Osteocyte (in vitro differentiated cells): ENCODE results near the gene AKAIN1. TPM values are rescaled to one million over a fixed set of nuclear protein-coding genes. Genes with fewer than 3 reads are reported as not detected.

Source experiments
- DNase-seq: peaks from one replicate; pipeline ENCODE4 v3.0.0; 2021; ENCODE audit warnings: mixed read lengths; ENCODE audit not compliant: unreplicated experiment; ENCODE audit errors: extremely low spot score
- H3K27ac Mint-ChIP-seq: one replicate; pipeline ENCODE4 v1.8.0; 2021; ENCODE audit warnings: mild to moderate bottlenecking, mixed read lengths; ENCODE audit not compliant: unreplicated experiment
- H3K27me3 Mint-ChIP-seq: one replicate; pipeline ENCODE4 v1.8.0; 2021; ENCODE audit warnings: mixed read lengths; ENCODE audit not compliant: unreplicated experiment
- H3K36me3 Mint-ChIP-seq: one replicate; pipeline ENCODE4 v1.8.0; 2021; ENCODE audit warnings: mixed read lengths; ENCODE audit not compliant: unreplicated experiment
- H3K4me1 Mint-ChIP-seq: one replicate; pipeline ENCODE4 v1.8.0; 2021; ENCODE audit warnings: mixed read lengths; ENCODE audit not compliant: unreplicated experiment
- H3K4me3 Mint-ChIP-seq: one replicate; pipeline ENCODE4 v1.8.0; 2021; ENCODE audit warnings: mild to moderate bottlenecking, moderate library complexity, mixed read lengths; ENCODE audit not compliant: unreplicated experiment
- H3K9me3 Mint-ChIP-seq: one replicate; pipeline ENCODE4 v1.8.0; 2021; ENCODE audit warnings: mixed read lengths; ENCODE audit not compliant: unreplicated experiment
- CTCF ChIP-seq: fragments of 200-600 bp; sonication (generic); IDR thresholded peaks from 2 replicates; pipeline ENCODE4 v1.5.0; 2021; ENCODE audit warnings: antibody characterized with exemption, mild to moderate bottlenecking, moderate library complexity
- total RNA-seq: library from RNA; stranded (reverse); gene quantifications from 2 replicates; pipeline ENCODE4 v1.2.1, GENCODE V29; 2021

Gene AKAIN1
- total RNA-seq, 1 donor from 2014 or later: not detected

GRCh38 chr18:5122272-5122671, 74.8 kb downstream of the AKAIN1 start:
- H3K9me3 Mint-ChIP-seq: peaks cover 53% of the 10 kb centered on the region
- TF ChIP-seq CTCF: no peak
- no peaks in the 10 kb centered on the region for H3K4me1 Mint-ChIP-seq

GRCh38 chr18:5110266-5110665, 86.8 kb downstream of the AKAIN1 start:
- peaks cover 19% of the 10 kb centered on the region for H3K9me3 Mint-ChIP-seq
- H3K4me3 Mint-ChIP-seq: no peak overlapping the region

More at GRCh38 chr18:5122272-5122671, 74.8 kb downstream of the AKAIN1 start:
- DNase-seq: no peak
- no peaks in the 10 kb centered on the region for H3K27me3 Mint-ChIP-seq
- no peak overlapping the region for H3K27ac Mint-ChIP-seq
- H3K36me3 Mint-ChIP-seq: no peaks in the 10 kb centered on the region
- no peak overlapping the region for H3K4me3 Mint-ChIP-seq

GRCh38 chr18:5107988-5108387, 89.1 kb downstream of the AKAIN1 start:
- H3K9me3 Mint-ChIP-seq: peaks cover 4% of the 10 kb centered on the region
- no peaks in the 10 kb centered on the region for H3K36me3 Mint-ChIP-seq
- H3K4me3 Mint-ChIP-seq: no peak overlapping the region
- no peak for DNase-seq
- H3K27ac Mint-ChIP-seq: no peak overlapping the region
- TF ChIP-seq CTCF: no peak
- H3K4me1 Mint-ChIP-seq: no peaks in the 10 kb centered on the region
- no peaks in the 10 kb centered on the region for H3K27me3 Mint-ChIP-seq

More at GRCh38 chr18:5110266-5110665, 86.8 kb downstream of the AKAIN1 start:
- DNase-seq: no peak
- H3K27me3 Mint-ChIP-seq: no peaks in the 10 kb centered on the region
- H3K4me1 Mint-ChIP-seq: no peaks in the 10 kb centered on the region
- no peak overlapping the region for H3K27ac Mint-ChIP-seq
- no peaks in the 10 kb centered on the region for H3K36me3 Mint-ChIP-seq
- no peak for TF ChIP-seq CTCF

GRCh38 chr18:5106730-5107129, 90.3 kb downstream of the AKAIN1 start:
- H3K27me3 Mint-ChIP-seq: no peaks in the 10 kb centered on the region
- H3K36me3 Mint-ChIP-seq: no peaks in the 10 kb centered on the region
- no peak for DNase-seq
- H3K4me3 Mint-ChIP-seq: no peak overlapping the region
- no peak overlapping the region for H3K27ac Mint-ChIP-seq
- peak; percentile 14 for TF ChIP-seq CTCF
- H3K4me1 Mint-ChIP-seq: no peaks in the 10 kb centered on the region
- H3K9me3 Mint-ChIP-seq: peaks cover 4% of the 10 kb centered on the region

GRCh38 chr18:5104246-5104645, 92.8 kb downstream of the AKAIN1 start:
- no peak overlapping the region for H3K27ac Mint-ChIP-seq
- peaks cover 8% of the 10 kb centered on the region for H3K9me3 Mint-ChIP-seq
- no peak for TF ChIP-seq CTCF
- H3K36me3 Mint-ChIP-seq: no peaks in the 10 kb centered on the region
- H3K4me3 Mint-ChIP-seq: no peak overlapping the region
- no peaks in the 10 kb centered on the region for H3K4me1 Mint-ChIP-seq
- H3K27me3 Mint-ChIP-seq: no peaks in the 10 kb centered on the region
- DNase-seq: no peak
